ENCODE measurements around the gene P2RX2.

- TF ChIP-seq, protein P1, sequence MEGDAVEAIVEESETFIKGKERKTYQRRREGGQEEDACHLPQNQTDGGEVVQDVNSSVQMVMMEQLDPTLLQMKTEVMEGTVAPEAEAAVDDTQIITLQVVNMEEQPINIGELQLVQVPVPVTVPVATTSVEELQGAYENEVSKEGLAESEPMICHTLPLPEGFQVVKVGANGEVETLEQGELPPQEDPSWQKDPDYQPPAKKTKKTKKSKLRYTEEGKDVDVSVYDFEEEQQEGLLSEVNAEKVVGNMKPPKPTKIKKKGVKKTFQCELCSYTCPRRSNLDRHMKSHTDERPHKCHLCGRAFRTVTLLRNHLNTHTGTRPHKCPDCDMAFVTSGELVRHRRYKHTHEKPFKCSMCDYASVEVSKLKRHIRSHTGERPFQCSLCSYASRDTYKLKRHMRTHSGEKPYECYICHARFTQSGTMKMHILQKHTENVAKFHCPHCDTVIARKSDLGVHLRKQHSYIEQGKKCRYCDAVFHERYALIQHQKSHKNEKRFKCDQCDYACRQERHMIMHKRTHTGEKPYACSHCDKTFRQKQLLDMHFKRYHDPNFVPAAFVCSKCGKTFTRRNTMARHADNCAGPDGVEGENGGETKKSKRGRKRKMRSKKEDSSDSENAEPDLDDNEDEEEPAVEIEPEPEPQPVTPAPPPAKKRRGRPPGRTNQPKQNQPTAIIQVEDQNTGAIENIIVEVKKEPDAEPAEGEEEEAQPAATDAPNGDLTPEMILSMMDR (IDR thresholded peaks at IDR 0.05; ENCODE audit: poor library complexity) = no peak
- TF ChIP-seq EZH2 (IDR thresholded peaks at IDR 0.05; ENCODE audit: borderline replicate concordance) (no peak), EZH2phosphoT487 (IDR thresholded peaks at IDR 0.05; ENCODE audit: low read depth, severe bottlenecking, unreplicated experiment) (no peak)
Measured at GRCh38 chr12:132575661-132576060, 42.9 kb upstream of the P2RX2 start.

Data from hepatocyte (in vitro differentiated cells).